ENCODE results near the gene DHH.
"Not testable (repeated sequence)": the region's sequence is repeated elsewhere in the genome, so short reads cannot be mapped to it uniquely, and the experiment has no call there.

DHH gene

DNA sequence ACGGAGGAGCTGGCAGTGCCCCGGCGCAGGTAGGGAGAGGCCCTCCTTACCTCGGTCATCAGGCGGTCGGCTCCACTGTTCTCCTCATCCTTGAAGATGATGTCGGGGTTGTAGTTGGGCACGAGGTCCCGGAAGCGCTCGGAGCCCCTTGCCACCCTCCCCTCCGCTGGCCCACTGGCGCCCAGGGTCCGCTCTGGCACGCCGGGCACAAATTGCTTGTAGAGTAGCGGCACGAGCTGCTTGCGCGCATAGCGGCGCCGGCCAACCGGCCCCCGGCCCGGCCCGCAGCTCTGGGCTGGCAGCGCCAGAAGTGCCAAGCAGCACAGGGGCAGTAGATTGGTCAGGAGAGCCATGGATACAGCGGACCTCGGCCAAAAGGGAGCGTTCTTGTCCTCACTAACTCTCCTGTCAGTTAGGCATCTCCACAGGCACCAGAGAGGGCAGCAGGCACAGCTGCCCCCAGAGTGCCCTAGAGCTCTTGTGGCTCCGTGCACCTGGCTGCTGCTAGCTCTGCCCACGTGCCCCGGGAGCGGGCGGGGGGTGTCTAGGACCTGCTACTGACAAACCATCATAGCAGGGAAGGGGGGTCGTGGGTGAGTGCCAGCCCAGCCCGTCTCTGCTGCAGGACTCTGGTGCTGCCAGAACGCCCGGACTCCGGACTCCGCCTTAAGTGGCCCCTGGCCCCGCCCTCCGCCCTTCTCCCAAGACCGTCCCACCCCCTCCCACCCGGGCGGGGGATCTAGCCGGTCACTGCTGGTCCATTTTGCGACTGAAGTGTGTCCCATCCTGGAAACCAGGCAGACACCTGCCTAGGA is at the start of gene DHH:
DHH (minus strand) TSS at position 642 of the 815 bp plus-strand sequence; CDS start at position 353, 289 bp downstream.
- peak; percentile 39 for DNase-seq (ENCODE audit: low spot score)

DNA sequence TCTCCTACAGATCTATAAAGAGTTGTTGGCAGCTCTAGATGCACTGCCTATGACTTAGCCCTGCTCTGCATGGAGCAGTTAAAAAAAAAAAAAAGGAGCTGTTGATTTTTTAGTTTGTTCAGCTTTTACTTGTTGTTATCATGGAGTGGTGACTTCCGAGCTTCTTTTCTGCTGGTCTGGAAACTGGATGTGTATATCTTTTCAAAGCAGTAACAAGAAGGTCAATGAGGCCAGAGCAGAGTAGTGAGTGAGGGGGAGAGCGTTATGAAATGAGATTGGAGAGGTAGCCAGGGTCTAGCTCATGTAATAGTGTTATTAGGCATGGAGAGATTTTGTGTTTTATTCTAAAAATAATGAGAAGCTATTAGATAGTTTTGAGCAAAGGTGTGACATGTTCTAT is 49.8 kb upstream of the DHH start:
- no peak for DNase-seq (ENCODE audit: low spot score)

DNA sequence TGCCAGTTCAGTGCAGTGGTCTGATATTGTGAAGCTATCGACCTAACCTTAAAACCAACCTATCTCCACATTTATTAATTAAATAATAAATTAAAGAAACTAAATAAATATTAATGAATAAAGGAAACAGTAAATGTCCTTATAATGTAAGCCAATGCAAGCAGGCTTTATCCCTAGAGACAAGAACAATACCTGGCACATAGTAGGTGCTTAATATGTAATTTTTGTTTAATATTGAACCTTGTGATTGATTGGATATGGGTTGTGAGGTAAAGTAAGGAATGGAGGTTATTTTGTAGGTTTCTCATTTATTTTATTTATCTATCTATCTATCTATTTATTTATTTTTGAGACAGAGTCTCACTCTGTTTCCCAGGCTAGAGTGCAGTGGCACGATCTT is 44.4 kb upstream of the DHH start:
- DNase-seq (ENCODE audit: low spot score), result no peak

DNA sequence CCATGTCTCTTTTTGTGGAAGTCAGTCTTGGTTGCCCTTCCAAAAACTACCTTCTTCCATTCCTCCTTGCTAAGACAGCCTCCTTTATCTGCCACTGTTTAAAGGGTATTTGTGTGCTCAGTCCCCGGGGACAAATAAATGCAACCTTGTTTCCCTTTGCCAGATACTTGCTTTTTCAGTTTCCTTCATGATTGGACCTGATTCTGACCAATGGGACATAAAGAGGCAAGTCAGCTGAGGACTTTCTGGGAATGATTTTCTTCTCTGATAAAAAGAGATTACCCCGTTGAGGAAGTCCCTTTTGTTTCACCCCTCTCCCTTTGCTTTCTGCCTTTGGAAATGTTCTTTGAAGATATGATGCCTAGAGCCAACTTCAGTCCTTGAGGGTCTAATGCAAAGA is 44.0 kb upstream of the DHH start:
- DNase-seq (ENCODE audit: low spot score), result no peak

DNA sequence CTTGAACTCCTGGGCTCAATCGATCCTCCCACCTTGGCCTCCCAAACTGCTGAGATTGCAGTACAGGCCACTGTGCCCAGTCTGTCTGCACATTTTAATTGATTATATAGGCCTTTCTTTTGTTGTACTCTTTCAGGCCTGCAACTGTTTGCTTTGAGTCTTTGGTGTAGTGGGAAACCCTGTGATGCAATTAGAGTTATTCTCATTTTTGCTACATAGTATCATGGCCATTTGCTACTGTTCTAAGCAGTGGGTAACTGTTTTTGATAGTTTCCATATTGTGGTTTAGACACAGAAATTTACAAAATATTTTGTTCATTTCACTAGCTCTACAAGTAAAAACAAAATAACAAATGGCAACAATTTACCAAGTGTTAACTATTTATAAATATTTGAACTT is 42.9 kb upstream of the DHH start:
- DNase-seq (ENCODE audit: low spot score), result no peak

DNA sequence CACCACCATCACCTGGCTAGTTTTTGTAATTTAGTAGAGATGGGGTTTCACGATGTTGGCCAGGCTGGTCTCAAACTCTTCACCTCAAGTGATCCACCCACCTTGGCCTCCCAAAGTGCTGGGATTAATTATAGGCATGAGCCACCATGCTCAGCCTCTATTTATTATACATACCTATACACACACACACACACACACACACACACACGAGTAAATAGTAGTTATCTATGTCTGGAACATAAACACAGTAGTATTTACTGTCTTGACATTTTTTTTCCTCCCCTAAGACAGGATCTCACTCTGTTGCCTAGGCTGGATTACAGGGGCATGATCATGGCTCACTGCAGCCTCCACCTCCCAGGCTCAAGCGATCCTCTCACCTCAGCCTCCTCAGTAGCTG is 42.4 kb upstream of the DHH start:
- not testable (repeated sequence) for DNase-seq (ENCODE audit: low spot score)

DNA sequence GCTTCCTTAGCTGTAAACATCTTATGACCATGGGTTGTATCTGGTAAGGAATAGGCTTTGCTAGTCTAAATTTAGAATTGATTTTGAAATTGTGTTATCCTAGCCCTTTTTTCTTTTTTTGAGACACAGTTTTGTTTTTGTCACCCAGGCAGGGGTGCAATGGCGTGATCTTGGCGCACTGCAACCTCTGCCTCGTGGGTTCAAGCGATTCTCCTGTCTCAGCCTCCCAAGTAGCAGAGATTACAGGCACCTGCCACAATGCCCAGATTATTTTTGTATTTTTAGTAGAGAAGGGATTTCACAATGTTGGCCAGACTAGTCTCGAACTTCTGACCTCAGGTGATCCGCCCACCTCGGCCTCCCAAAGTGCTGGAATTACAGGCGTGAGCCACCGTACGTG is 39.0 kb upstream of the DHH start:
- no peak for DNase-seq (ENCODE audit: low spot score)

DNA sequence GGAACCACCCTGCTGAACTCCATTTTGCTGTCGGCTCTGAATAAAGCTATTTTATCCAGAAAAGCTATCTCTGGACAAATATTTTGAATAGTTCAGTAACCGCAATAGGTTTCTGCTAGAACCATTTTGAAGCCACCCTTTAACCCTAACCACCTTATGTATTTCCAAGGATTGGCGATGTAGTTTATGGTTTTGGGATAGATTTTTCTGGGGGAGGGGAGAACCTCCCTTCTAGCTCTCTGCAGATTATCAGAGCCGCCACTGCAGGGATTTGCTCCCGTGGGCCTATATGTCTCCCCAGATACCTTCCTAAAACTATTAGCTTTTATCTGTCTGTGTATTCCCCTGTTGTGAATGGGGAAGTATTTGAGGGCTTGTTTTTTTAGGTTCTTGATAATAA is 38.4 kb upstream of the DHH start:
- no peak for DNase-seq (ENCODE audit: low spot score)

DNA sequence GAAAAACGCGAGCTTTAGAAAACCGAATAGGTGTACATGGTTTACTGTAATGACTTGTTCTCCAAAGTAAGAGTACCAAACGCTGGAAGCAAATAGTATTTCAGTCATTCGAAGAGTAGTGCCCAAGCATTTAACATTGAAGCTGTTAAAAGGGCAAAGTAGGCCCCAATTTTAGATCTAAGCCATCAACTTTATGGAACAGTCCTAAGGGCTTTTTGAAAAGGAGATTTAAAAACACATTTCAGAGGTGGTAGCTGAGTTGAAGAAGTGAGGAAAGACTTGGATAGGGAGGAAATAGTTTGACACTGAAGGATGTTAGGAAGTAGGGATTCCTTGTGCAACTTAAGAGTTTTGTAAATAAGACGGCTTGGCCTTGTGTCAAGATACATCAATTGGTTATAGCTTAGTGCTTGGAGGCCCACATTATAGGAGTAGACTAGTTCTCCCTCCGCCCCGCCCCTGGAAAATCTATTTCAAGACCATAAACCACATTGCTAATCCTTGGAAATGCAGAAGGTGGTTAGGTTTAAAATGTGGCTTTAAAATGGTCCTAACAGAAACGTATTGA is 37.4 kb upstream of the DHH start:
- DNase-seq (ENCODE audit: low spot score), result peak; percentile 23

DNA sequence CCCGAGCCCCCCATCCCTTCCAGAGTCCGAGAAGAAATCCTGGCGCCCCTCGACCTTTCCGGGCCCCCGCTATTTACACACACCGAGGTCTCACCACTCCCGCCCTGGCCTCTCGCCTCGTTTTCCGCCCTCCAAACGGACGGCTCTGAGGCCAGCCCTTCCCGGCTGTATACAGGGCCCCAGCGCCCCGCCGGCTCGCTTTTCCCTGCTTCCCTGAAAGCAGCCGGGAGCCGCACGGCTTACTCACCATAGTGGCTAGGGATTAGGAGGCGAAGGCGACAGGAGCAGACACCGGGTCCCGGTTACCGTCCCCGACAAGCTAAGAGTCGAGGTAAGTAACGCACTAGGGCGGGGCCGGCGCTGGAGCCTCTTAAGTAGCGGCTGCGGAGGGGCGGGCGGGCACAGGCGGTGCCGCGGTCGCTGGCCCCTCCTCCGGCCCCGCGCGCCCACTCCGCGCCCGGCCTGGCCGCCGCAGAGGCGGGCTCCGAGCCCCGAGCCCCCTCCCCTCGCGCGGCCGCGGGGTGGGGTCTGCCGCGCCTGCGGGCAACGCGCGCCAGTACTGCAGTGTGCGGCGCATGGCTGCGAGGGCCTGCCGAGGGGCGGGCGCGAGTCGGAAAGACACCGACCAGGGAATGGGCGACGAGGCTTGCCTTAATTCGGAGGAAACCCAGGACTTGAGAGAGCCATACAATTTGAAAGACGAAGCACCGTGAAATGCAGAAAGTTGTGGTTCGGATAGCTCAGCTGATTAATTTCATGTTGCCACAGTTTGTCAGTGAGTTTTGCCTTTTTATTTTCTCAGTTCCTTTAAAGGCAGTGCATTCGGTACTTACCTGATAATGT is 36.7 kb upstream of the DHH start, which contains the start of gene TUBA1B:
TUBA1B (minus strand) TSS at position 345 of the 843 bp plus-strand sequence; CDS start at position 250, 95 bp downstream.
- peak; percentile 96 for DNase-seq (ENCODE audit: low spot score)

DNA sequence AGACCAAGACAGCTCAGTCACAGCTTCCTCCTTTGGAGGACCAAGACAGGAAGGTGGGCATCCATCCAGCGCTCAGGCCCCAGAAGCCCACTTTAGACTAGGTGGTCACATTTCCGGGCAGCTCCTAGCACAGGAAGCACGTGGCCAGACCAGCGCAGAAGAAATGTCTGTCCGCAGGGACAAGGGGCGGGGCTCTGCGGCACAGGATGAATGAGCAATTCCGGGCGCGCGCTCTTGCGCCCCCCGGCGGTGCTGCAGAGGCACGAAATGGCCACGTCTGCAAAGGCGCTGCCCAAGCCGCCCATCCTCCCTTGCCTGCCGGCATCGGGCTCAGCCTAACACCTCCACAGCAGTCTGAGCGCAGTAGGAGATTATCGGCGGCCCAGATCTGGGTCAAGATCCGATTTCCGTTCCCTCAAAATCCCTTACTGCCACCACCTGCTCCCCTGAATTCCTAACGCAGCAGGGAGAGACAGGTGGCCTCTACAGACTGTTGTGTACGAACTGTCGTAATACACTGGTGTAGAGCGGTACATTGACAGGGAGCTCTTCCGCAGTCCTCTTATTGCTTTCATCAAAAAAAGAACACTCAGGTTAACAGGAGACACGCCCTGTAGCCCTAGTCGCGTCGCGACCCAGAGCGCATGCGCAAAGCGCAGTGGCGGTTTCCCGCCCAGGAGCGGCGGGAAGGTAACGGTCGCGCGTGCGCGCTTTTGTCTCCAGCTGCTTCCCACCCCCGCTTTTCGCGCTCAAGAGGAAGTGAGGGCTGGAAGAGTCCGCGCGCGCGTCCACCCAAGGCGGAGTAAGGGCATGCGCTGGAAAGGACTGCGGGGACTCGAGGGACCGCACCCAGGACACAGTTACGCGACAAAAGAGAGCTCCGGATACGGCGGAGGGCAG is 35.8 kb upstream of the DHH start:
- DNase-seq (ENCODE audit: low spot score), result peak; percentile 94

DNA sequence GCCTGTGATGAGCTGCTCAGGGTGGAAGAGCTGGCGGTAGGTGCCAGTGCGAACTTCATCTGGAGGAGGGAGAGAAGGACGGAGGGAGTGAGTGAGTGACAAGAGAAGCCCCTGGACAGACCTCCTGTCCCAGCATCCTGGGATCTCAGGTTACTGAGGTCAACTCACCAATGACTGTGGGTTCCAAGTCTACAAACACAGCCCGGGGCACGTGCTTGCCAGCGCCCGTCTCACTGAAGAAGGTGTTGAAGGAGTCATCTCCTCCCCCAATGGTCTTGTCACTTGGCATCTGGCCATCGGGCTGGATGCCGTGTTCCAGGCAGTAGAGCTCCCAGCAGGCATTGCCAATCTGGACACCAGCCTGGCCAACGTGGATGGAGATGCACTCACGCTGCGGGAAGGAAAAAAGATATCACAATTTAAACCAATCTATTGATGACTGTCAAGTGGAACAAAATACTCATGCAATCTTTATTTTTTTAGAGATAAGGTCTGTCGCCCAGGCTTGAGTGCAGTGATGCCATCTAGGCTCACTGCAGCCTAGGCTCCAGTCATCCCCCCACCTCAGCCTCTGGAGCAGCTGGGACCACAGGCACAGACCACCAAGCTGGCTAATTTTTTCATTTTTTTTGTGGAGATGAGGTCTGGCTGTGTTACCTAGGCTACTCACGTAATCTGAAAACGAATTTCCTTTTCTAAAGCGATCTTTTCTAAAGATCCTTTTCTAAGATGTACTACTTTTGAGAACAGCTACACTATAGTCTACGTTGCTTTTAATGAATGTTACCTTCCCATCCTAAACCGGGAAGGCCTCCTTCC is 34.9 kb upstream of the DHH start:
- no peak for DNase-seq (ENCODE audit: low spot score)

DNA sequence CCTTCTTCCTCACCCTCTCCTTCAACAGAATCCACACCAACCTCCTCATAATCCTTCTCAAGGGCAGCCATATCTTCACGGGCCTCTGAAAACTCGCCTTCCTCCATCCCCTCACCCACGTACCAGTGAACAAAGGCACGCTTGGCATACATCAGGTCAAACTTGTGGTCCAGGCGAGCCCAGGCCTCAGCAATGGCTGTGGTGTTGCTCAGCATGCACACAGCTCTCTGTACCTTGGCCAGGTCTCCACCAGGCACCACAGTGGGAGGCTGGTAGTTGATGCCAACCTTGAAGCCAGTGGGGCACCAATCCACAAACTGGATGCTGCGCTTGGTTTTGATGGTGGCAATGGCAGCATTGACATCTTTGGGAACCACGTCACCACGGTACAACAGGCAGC is 33.4 kb upstream of the DHH start:
- DNase-seq (ENCODE audit: low spot score), result not testable (repeated sequence)

DNA sequence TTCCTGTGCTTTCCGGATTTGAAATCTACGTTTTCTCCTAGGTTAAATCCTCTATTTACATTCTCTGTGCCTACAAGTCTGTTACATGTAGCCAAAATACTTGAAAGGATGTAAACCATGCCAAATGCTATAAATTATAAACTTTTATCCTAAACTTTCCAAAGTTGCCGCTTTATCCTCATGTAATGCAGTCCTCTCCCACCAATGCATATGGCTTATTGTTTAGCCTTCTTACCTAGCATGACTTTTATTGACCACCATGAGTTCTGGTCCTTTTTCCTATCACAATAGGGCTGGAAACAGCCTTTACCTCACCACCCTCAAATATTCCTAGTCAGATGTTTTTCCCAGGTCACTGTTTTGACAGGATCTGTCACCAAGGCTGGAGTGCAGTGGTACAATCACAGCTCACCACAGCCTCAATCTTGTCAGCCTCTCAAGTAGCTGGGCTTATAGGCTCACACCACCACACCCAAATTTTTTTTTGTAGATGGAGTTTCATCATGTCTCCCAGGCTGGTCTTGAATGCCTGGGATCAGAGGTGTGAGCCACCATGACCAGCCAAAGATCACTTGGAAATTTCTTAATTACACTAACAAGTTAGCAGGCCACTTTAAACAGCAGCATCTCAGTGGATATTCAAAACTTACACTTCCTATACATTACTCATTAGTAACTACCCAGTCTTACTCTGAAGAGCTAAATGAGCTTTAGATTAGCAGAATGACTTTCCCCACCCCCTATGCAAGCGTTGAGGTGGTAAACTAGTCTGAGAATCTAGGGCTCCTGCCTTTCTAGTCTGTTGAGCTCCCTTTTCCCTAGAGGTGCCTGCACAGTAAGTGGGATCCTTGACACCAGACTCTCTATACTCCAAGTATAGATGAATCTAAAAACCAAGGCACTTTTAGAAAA is 32.5 kb upstream of the DHH start:
- DNase-seq (ENCODE audit: low spot score), result no peak

DNA sequence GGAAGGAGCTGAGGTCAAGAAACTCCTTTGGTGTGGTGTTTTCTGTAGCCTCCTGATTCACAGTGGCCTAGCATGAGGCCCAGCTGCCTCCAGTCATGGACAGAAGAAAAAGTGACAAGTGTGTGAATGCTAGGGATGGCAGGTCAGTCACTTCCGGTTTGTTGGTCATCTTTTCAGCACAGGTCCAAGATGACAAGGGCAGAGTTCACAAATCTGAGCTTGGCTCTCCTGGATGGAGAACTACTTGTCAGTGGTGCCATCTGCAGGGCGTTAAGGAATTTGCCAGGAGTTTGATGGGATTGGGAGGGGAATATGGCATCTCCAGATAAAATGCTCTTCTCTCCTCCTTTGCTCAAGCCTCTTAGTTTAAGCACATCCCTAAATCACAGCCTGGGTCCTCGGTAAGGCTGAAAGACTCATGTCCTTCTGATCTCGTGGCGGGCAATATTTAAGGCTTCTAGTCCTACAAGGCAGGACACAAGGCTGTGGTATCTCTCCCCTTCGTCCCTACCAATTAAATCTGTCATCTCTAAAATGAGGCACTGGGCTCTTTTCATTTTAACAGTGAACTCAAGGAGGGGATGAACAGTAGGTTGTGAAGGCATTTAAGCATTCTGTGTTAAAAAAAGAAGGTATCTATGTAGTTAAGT is 26.6 kb upstream of the DHH start:
- DNase-seq (ENCODE audit: low spot score), result peak; percentile 59

DNA sequence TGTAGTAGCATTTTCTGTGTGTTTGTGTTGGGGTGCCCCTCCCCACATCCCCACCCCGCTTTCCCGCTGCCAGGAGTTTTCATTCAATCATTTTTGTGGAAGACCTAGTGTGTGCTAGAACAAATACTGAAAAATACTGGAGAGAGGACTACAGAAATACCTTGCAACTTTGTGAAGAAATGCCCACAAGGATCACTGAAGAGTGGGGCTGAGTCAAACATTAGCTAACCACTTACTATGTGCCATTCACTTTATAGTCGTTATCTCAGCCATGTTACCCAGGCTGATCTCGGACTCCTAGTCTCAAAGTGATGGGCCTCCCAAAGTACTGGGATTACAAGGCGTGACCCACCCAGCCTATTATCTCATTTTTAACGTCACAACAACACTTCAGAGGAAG is 16.6 kb upstream of the DHH start:
- DNase-seq (ENCODE audit: low spot score), result no peak

DNA sequence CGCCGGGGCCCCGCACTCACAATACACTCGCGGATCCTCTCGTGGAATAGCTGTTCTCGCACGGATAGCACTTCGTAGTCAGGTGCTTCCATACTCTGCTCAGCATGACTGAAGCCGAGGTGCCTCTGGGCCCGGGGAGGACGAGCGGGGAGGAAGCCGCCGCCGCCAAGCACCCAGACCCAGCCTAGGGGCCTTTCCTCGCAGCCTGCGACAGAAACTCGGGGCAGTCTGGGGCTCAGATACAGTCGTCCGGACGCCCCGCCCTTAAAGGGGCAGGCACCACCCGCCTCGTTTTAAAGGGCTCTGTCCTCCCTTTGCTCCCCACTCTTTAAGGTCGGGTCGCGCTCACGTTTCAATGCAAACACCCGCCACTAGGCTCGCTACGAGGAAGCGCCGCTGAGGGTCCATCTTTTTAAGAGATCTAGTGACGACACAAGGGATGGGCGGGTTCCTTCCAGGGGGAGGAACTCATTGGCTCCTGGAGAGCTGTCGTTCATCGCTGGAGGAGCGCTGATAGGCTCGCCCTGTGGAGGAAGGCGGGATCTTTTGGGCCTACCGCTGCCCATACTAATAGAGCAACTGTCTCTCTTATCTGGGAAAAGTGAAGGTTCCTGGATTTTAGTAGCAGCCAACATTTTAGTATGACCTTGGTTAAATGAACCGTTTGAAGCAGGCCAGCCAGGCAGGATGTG is 16.0 kb upstream of the DHH start, which contains the start of gene LMBR1L:
LMBR1L (minus strand) TSS at position 384 of the 692 bp plus-strand sequence; CDS start at position 92, 292 bp downstream.
- peak; percentile 98 for DNase-seq (ENCODE audit: low spot score)

Measured in AG08396 (cell line).